Measurements from ENCODE around the gene SENP6.

SENP6 gene

DNA sequence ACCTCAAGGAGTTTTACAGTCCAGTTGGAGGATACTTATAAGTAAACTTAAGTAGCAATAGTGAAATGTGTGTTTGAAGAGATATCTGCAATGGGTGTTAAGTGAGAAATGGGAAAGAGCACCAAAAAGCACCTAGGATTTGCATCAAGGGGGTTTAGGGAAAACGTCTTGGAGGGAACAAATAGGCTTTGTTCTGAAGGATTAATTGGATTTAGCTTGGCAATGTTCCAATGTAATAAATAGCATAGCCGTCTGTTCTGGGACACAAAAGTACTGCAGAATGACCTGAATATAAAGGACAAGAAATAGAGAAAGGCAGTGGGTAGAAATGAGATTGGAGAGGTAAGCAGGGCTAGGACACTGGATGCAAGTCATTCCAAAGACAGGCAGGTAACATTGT, 144.5 kb downstream of the SENP6 start:
- TF ChIP-seq, protein P1, sequence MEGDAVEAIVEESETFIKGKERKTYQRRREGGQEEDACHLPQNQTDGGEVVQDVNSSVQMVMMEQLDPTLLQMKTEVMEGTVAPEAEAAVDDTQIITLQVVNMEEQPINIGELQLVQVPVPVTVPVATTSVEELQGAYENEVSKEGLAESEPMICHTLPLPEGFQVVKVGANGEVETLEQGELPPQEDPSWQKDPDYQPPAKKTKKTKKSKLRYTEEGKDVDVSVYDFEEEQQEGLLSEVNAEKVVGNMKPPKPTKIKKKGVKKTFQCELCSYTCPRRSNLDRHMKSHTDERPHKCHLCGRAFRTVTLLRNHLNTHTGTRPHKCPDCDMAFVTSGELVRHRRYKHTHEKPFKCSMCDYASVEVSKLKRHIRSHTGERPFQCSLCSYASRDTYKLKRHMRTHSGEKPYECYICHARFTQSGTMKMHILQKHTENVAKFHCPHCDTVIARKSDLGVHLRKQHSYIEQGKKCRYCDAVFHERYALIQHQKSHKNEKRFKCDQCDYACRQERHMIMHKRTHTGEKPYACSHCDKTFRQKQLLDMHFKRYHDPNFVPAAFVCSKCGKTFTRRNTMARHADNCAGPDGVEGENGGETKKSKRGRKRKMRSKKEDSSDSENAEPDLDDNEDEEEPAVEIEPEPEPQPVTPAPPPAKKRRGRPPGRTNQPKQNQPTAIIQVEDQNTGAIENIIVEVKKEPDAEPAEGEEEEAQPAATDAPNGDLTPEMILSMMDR (conservative IDR thresholded peaks at IDR 0.05; ENCODE audit: low read depth, low read length): no peak
- no peak overlapping the region for H3K4me3 ChIP-seq (ENCODE audit: low read depth, low read length)
- no peak for DNase-seq (ENCODE audit: low read depth)

DNA sequence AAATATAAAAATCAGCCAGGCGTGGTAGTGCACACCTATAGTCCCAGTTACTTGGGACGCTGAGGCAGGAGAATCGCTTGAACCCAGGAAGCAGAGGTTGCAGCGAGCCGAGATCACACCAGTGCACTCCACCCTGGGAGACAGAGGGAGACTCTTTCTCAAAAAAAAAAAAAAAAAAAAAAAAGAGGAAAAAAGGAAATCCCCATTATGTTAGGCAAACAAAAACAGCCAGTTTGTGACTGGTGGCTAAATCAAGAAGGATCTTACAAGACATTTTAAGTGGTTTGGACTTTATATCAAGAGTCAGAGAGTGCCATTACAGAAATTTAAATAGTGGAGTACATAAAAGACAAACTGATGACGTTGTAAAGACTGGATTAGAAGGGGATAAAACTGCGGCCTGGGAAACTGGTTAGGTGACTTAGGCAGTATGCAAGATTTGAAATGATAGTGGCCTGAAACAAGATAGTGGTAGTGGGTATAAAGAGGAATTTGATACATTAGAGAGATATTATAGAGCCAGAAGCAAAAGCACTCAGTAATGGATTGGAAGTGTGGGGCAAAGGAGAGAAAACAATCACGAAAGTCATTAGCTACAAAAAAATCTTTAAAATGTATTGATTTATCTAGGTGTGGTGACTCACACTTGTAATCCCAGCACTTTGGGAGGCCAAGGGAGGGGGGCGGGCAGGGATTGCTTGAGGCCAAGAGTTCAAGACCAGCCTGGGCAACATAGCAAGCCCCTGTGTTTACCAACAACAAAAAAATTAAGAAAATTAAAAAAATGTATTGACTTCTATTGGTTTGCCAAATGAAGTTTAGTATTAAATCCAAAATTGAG, 145.7 kb downstream of the SENP6 start:
- DNase-seq (ENCODE audit: low read depth): no peak
- TF ChIP-seq, protein P1 (conservative IDR thresholded peaks at IDR 0.05; ENCODE audit: low read depth, low read length): no peak

DNA sequence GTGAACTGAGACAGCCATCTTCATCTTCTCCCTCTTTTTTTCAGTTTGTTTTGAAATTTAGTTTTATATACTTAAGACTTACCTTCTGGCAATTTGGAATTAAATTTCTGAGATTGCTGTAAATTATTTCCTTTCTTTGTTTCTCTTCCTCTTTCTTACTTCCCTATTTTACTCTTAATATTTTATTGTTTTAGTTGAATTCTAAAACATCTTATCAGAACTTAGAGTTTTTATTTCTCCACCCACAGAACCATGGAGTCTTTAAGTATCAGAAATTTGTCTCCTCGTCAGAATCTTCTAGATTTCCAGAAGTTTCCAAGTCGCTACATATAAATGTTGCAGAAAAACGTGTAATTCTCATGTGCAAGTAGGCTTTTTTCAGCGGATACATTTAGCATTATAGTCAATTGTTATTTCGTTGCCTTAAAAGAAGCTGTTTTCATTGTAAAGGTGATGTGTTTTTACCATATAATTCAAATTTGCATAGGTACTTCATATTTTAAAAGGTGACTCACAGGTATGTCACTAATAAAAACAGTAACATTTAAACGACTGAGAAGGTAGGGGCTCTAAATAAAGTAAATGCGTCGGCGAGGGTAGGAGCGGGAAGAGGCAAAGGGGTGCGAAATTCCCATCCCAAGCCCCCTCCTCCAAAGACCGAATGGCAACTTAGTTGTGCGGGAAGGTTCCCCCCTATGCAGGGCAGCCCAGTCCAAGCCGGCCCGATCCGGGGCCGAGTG, 146.5 kb downstream of the SENP6 start:
- DNase-seq (ENCODE audit: low read depth): no peak
- H3K4me3 ChIP-seq (ENCODE audit: low read depth, low read length): peak overlapping the region; percentile 77
- TF ChIP-seq, protein P1 (conservative IDR thresholded peaks at IDR 0.05; ENCODE audit: low read depth, low read length): no peak

More for the DNA sequence above, 145.7 kb downstream of the SENP6 start:
- H3K4me3 ChIP-seq (ENCODE audit: low read depth, low read length): no peak overlapping the region

DNA sequence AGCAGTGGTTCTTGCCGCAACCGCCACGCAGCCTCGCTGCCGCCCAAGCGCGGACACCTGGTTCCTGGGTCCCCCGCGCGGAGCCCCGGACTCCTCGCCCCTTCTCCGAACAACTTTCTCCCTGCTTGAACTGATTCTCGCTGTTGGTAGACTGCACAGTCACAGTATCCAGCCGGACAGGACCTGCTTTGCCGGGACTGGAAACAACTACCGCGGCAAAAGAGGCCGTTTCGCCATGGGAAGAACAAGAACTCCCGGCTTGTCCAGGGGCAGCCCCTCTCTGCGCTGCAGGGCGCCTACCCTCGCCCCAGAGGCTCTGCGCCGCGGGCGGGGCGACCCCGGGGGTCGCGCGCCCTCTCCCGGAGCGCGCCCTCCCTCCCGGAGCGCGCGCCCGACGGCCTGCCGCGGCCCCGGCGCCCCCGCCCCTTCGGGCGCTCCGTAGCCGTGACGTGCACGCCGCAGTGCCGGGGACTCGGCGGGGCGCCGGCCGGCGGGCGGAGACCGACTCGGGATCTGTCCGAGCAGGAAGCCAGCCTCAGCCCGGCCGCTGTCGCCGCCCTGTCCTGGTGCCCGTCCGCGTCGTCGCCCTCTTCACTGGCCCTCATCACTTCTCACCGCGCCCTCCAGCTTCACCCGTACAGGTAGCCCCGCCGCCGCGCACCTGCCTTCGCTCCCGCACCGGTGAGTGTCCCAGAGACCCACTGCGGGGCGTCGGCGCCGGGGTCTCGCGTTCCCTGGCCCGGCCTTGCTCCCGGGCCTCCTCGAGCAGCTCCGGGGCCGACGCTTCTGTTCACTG, 147.3 kb downstream of the SENP6 start, which contains the start of gene MYO6:
Gene MYO6 (plus strand): TSS at position 497 of the 796 bp plus-strand sequence. CDS start 68,309 bp downstream, outside the sequence.
- TF ChIP-seq, protein P1 (conservative IDR thresholded peaks at IDR 0.05; ENCODE audit: low read depth, low read length): no peak
- H3K4me3 ChIP-seq (ENCODE audit: low read depth, low read length): peak within 1 kb of the TSS; percentile 77
- DNase-seq (ENCODE audit: low read depth): peak; percentile 62

DNA sequence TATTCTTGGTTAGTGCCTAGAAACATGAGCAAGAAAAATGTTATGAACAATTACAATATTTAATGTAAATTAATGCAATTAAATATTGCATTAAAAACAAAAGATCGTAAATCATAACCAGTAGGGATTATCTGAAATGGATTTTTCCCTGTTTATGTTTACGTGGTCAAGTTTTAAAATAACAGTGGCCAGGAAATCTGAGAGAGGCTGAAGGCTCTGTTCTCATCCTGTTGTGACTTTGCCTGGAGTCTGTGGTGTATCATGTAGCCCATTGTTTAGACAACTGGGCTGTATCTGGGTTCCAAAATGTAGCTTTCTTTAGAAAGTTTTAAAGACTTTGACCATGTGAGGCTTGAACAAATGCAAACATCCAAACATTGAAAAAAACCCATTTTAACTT, 149.8 kb downstream of the SENP6 start:
- H3K4me3 ChIP-seq (ENCODE audit: low read depth, low read length): no peak overlapping the region
- peak; percentile 52 for DNase-seq (ENCODE audit: low read depth)
- TF ChIP-seq, protein P1 (conservative IDR thresholded peaks at IDR 0.05; ENCODE audit: low read depth, low read length): no peak

DNA sequence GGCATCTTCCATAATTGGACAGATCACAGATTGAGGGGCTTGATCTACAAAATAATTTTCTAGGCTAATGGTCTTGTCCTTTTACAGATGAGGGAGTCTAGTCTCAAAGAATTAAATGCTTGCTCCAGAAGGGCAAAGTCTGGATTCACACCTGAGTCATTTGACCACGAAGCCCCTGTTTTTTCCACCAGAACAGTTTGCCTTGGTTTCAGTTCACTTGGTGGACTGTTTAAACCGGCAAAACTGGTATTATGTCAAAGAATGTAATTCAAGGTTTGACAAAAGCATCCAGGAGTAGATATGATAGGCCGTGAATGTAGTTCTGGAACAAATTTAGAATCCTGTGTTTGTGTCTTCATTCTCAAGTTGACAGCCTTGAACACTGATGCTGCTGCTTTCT, 150.7 kb downstream of the SENP6 start:
- no peak overlapping the region for H3K4me3 ChIP-seq (ENCODE audit: low read depth, low read length)
- TF ChIP-seq, protein P1 (conservative IDR thresholded peaks at IDR 0.05; ENCODE audit: low read depth, low read length): no peak
- DNase-seq (ENCODE audit: low read depth): peak; percentile 15
